HG02678 (cell line): ENCODE results near the gene PDE6H.

Experiments
- ATAC-seq: cut with Tn5 transposase; IDR thresholded peaks from one replicate; pipeline ENCODE4 v1.9.1; 2021; ENCODE audit warnings: mild to moderate bottlenecking, moderate library complexity; ENCODE audit not compliant: unreplicated experiment

The PDE6H gene

GRCh38 chr12:14972816-14973215 is at the start of gene PDE6H:
Gene PDE6H (plus strand): TSS chr12:14973042. CDS start chr12:14978013, 4,971 bp downstream.
- ATAC-seq: no peak

- ATAC-seq: no peak
Observed at GRCh38 chr12:14923944-14924343, 48.9 kb upstream of the PDE6H start.

GRCh38 chr12:14924541-14924940 is 48.3 kb upstream of the PDE6H start:
- ATAC-seq: no peak

GRCh38 chr12:14927267-14927666 is 45.6 kb upstream of the PDE6H start:
- no peak for ATAC-seq

GRCh38 chr12:14928931-14929330 is 43.9 kb upstream of the PDE6H start:
- no peak for ATAC-seq

- ATAC-seq: no peak
Observed at GRCh38 chr12:14930299-14930698, 42.5 kb upstream of the PDE6H start.

GRCh38 chr12:14931359-14931758 is 41.5 kb upstream of the PDE6H start:
- ATAC-seq: no peak

- ATAC-seq: no peak
Observed at GRCh38 chr12:14931791-14932560, 40.9 kb upstream of the PDE6H start.

GRCh38 chr12:14934511-14934910 is 38.3 kb upstream of the PDE6H start:
- ATAC-seq: no peak

- no peak for ATAC-seq
Observed at GRCh38 chr12:14935031-14935430, 37.8 kb upstream of the PDE6H start.

- ATAC-seq: no peak
Observed at GRCh38 chr12:14936224-14936861, 36.5 kb upstream of the PDE6H start.

GRCh38 chr12:14937014-14937413 is 35.8 kb upstream of the PDE6H start:
- ATAC-seq: no peak

GRCh38 chr12:14937689-14938088 is 35.2 kb upstream of the PDE6H start:
- peak; percentile 55 for ATAC-seq

GRCh38 chr12:14938301-14938700 is 34.5 kb upstream of the PDE6H start, which contains the start of gene ERP27:
Gene ERP27 (minus strand): TSS chr12:14938537. CDS start chr12:14938508, 29 bp downstream.
- no peak for ATAC-seq

GRCh38 chr12:14941369-14941768 is 31.5 kb upstream of the PDE6H start:
- ATAC-seq: no peak

GRCh38 chr12:14942196-14942931 is 30.5 kb upstream of the PDE6H start:
- no peak for ATAC-seq

GRCh38 chr12:14946162-14946561 is 26.7 kb upstream of the PDE6H start:
- no peak for ATAC-seq

GRCh38 chr12:14946861-14947260 is 26.0 kb upstream of the PDE6H start:
- no peak for ATAC-seq

GRCh38 chr12:14948672-14949071 is 24.2 kb upstream of the PDE6H start:
- ATAC-seq: peak; percentile 93

GRCh38 chr12:14949631-14950030 is 23.2 kb upstream of the PDE6H start:
- no peak for ATAC-seq

- no peak for ATAC-seq
Observed at GRCh38 chr12:14950421-14950820, 22.4 kb upstream of the PDE6H start.
